HFFc6 (cell line): ENCODE data around the gene APRT. TPM values are rescaled to one million over a fixed set of nuclear protein-coding genes. Genes with fewer than 3 reads are reported as not detected.

Experiments used
- DNase-seq: peaks from one replicate; pipeline ENCODE4 v3.0.0-alpha.2; 2018
- H3K27ac Mint-ChIP-seq: 2 replicates; pipeline ENCODE4 v1.8.0; 2020; ENCODE audit warnings: mild to moderate bottlenecking, mixed read lengths
- H3K27me3 Mint-ChIP-seq: 2 replicates; pipeline ENCODE4 v1.8.0; 2021; ENCODE audit warnings: mild to moderate bottlenecking, moderate library complexity, mixed read lengths; ENCODE audit not compliant: insufficient read depth
- H3K36me3 Mint-ChIP-seq: 2 replicates; pipeline ENCODE4 v1.8.0; 2021; ENCODE audit warnings: low read depth, mixed read lengths
- H3K4me1 Mint-ChIP-seq: 2 replicates; pipeline ENCODE4 v1.8.0; 2020; ENCODE audit warnings: low read depth, mixed read lengths
- H3K4me3 Mint-ChIP-seq: 2 replicates; pipeline ENCODE4 v1.8.0; 2020; ENCODE audit warnings: mild to moderate bottlenecking, moderate library complexity, mixed read lengths
- H3K9me3 Mint-ChIP-seq: 2 replicates; pipeline ENCODE4 v1.8.0; 2020; ENCODE audit warnings: mild to moderate bottlenecking, mixed read lengths
- total RNA-seq, 6 experiments: library from RNA; stranded (reverse); fragmentation: NEBNext Ultra II Directional; extraction: Animal tissue kit (Norgen Biotek cat#: 25700); gene quantifications; 2 replicates in 1 of 6; 3 replicates in 5 of 6; pipeline ENCODE4 v1.2.3, GENCODE V29; 2021
- TF ChIP-seq, protein P1 (sequence below): fragments of 200-600 bp; sonication (generic); IDR thresholded peaks from 2 replicates; pipeline ENCODE4 v1.5.0; 2021; ENCODE audit warnings: antibody characterized with exemption, mild to moderate bottlenecking

APRT gene
- total RNA-seq, 6 experiments from 2014 or later = 123 to 163 (median 130) TPM

DNA sequence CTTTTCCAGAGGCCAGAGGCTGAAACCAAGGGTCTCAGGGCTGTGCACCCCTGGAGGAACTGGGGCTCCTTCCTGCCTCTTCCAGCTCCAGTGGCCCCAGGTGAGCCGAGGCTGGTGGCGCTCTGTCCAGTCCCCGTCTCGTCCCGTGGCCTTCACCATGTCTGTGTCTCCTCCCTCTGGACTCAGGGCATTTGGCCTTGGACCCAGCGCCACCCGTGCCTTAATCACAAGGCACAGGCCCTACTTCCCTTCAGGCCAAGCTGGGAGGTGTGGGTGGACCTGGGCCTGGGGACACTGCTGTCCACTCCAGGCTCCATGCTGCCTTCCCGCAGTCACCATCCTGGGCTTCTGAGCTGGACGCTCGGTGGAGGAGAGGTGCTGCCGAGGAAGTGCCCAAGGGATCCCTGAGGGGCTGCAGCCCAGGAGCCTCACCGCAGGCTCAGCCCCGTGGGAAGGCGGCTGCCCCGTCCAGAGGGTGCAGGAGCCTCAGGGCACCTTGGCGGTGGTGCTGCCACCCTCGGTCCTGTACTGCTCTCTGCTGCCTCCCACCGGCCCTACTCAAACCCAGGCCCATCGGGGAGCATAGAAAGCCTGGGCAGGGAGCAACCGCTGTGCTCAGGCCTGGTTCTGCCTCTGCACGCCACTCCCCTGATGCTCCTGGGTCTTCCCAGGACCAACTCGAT lies 9.6 kb upstream of the APRT start:
- H3K9me3 Mint-ChIP-seq = no peaks in the 10 kb centered on the region
- H3K4me3 Mint-ChIP-seq = no peak overlapping the region
- no peak overlapping the region for H3K27ac Mint-ChIP-seq
- no peaks in the 10 kb centered on the region for H3K36me3 Mint-ChIP-seq
- peaks cover 3% of the 10 kb centered on the region; the same call in 1 of the 2 replicates for H3K27me3 Mint-ChIP-seq
- no peak for DNase-seq
- TF ChIP-seq, protein P1, sequence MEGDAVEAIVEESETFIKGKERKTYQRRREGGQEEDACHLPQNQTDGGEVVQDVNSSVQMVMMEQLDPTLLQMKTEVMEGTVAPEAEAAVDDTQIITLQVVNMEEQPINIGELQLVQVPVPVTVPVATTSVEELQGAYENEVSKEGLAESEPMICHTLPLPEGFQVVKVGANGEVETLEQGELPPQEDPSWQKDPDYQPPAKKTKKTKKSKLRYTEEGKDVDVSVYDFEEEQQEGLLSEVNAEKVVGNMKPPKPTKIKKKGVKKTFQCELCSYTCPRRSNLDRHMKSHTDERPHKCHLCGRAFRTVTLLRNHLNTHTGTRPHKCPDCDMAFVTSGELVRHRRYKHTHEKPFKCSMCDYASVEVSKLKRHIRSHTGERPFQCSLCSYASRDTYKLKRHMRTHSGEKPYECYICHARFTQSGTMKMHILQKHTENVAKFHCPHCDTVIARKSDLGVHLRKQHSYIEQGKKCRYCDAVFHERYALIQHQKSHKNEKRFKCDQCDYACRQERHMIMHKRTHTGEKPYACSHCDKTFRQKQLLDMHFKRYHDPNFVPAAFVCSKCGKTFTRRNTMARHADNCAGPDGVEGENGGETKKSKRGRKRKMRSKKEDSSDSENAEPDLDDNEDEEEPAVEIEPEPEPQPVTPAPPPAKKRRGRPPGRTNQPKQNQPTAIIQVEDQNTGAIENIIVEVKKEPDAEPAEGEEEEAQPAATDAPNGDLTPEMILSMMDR = no peak; the same call in 1 of the 2 replicates
- no peaks in the 10 kb centered on the region for H3K4me1 Mint-ChIP-seq

DNA sequence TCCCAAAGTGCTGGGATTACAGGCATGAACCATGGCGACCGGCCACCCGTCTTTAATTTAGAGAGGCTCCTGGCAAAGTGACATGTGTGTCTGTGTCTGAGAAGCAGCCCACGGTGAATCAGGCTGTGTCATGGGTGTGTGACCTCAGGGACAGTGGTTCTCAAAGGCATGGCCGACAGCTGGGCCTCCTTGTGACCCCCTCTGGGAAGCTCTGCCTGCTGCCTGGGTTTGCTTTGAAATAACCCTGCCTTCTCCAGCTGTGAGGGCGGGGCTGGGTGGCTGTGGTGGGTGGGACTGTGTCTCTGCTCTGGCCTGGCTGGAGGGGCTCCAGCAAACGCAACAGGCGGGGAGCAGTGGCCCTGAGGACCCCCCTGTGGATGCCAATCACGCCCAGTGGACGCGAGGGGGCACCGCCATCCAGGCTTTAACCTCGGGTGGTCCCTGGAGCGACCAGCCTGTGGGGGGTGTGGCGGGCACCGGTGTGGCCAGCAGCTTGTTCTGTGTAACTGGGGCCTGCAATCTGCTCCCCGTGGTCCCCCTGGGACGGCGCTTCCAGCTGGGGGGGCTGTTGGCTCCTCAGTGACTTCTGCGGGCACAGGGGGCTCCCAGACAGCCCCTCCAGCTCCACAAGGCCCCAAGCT lies 8.8 kb upstream of the APRT start:
- Mint-ChIP-seq H3K27ac (no peak overlapping the region), H3K4me1 (no peaks in the 10 kb centered on the region), H3K27me3 (peaks cover 3% of the 10 kb centered on the region; the same call in 1 of the 2 replicates), H3K4me3 (no peak overlapping the region), H3K9me3 (no peaks in the 10 kb centered on the region), H3K36me3 (no peaks in the 10 kb centered on the region)
- TF ChIP-seq, protein P1 = no peak
- no peak for DNase-seq

DNA sequence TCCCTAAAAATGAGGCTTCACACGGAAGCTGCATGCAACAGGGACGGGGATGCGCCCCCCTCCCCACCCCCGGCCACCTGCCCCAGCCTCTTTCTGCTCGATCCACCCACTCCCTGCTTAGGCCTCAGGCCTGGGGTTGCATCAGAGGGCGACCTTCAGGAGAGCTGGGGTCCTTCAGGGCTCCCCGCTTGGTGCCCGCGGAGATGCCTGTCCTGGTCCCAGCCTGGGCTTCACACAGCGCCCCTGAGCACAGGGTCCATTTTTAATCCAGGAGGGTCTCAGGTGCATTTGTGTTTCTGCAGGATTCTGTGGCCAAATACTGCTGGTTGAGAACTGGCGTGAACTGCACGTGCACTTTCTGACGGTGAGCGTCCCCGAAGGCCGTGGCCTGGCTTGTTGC lies 7.4 kb upstream of the APRT start:
- TF ChIP-seq, protein P1 = no peak
- Mint-ChIP-seq H3K27ac (no peak overlapping the region), H3K27me3 (peaks cover 5% of the 10 kb centered on the region), H3K9me3 (no peaks in the 10 kb centered on the region), H3K4me1 (no peaks in the 10 kb centered on the region), H3K4me3 (no peak overlapping the region), H3K36me3 (no peaks in the 10 kb centered on the region)
- no peak for DNase-seq

DNA sequence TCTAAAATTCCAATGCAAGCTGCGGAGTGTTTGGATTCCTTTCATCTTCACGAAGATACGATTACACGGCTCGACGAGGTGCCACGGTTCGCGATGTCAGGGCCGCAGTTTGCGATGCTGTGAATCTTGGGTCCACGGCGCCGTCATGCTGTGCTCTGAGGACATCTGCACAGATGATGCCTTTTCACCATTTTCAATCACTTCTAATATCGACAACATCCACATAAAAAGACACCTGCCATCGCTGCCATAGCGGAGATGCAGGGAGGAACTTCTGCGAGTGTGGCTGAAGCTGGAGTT lies 6.8 kb upstream of the APRT start:
- Mint-ChIP-seq H3K9me3 (no peaks in the 10 kb centered on the region), H3K36me3 (no peaks in the 10 kb centered on the region), H3K4me3 (no peak overlapping the region), H3K27ac (no peak overlapping the region), H3K27me3 (peaks cover 5% of the 10 kb centered on the region), H3K4me1 (no peaks in the 10 kb centered on the region)
- no peak for DNase-seq
- TF ChIP-seq, protein P1 = no peak

DNA sequence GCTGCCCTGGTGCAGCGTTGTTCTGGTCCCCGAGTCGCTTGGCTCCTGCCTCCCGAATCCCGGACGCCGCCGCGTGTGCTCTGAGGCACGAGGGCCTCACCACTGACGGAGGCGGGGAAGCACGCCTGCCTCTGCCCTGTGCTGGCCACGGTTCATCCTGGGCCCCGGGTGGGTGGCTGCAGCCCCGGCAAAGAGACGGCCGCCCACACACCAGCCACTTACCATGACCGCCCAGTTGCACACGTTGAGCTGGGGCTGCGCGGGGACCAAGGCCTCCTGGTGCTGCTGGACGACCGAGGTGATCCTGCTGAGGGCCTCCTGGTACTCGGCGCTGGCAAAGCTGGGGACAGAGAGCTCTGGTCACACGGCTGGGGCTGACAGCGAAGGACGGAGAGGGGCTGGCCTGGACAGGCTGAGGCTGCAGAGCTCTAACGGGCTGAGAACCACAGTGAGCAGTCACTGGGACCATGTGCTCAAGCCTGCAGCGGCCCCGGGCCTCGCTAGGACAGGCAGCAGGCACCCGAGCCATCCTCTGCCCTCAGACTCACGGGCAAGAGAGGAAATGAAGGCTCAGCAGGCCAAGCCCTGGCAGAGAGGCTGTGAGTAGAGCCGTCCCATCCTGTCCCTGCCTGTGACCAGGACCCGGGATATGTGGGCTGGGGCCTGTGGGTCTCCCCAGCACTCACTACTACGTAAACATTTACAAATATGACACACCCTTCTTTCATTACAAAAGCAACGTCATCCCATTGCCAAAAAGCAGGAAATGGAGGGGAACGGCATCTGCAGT lies 6.3 kb upstream of the APRT start:
- TF ChIP-seq, protein P1 = no peak
- H3K4me3 Mint-ChIP-seq = no peak overlapping the region
- peaks cover 3% of the 10 kb centered on the region; the same call in 1 of the 2 replicates for H3K27me3 Mint-ChIP-seq
- H3K36me3 Mint-ChIP-seq = no peaks in the 10 kb centered on the region
- no peaks in the 10 kb centered on the region for H3K4me1 Mint-ChIP-seq
- no peak for DNase-seq
- no peaks in the 10 kb centered on the region for H3K9me3 Mint-ChIP-seq
- H3K27ac Mint-ChIP-seq = no peak overlapping the region
